BLaER1 treated with 17β-estradiol and CSF1 and Interleukin-3, amounts not matched to agents 10 nM and 100 nM (cell line): ENCODE measurements around the gene KCNN3.

Experiments used
- H3K27ac ChIP-seq, 11 experiments: shearing (Covaris generic); formaldehyde crosslinking; 2 replicates each; pipeline ENCODE4 v1.8.1; 2022
- H3K27me3 ChIP-seq, 11 experiments: shearing (Covaris generic); formaldehyde crosslinking; 2 replicates each; pipeline ENCODE4 v1.8.1; 2022
- H3K36me3 ChIP-seq, 11 experiments: shearing (Covaris generic); formaldehyde crosslinking; 2 replicates each; pipeline ENCODE4 v1.8.1; 2022
- H3K4me1 ChIP-seq, 10 experiments: shearing (Covaris generic); formaldehyde crosslinking; 2 replicates each; pipeline ENCODE4 v1.8.1; 2022
- H3K4me2 ChIP-seq, 11 experiments: shearing (Covaris generic); formaldehyde crosslinking; 2 replicates each; pipeline ENCODE4 v1.8.1; 2022
- H3K4me3 ChIP-seq, 10 experiments: shearing (Covaris generic); formaldehyde crosslinking; 2 replicates each; pipeline ENCODE4 v1.8.1; 2022
- H3K9ac ChIP-seq, 11 experiments: shearing (Covaris generic); formaldehyde crosslinking; 2 replicates each; pipeline ENCODE4 v1.8.1; 2022
- H3K9me3 ChIP-seq, 11 experiments: shearing (Covaris generic); formaldehyde crosslinking; replicated peaks in 1 of 11; 2 replicates each; pipeline ENCODE4 v1.8.1; 2022
- H4K20me1 ChIP-seq, 11 experiments: shearing (Covaris generic); formaldehyde crosslinking; 2 replicates each; pipeline ENCODE4 v1.8.1; 2022
- Cebpa-rat ChIP-seq, 11 experiments: shearing (Covaris generic); IDR thresholded peaks; 2 replicates each; pipeline ENCODE4 v1.8.1; 2022

KCNN3 gene

DNA sequence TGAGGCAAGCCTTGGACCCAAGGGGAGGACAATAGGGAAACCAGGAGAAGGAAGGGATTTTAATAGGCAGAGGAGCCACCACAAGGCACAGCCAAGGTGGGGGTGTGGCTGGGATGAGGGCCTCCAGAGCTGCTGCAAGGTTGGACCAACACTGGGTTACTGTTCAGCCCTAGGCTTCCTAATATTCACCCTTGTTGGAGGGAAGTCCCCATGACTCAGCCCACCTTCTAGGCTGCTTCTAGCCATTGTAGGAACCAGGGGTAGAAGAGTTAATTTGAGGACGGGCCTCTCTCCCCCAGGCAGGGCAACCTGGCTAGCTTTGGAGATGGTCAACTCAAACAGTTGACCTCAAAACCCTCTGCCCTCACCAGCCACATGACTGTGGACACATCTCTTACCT is 59.5 kb downstream of the KCNN3 start:
- Histone ChIP-seq H3K9me3 (no peaks in the 10 kb centered on the region), H3K27ac (no peak overlapping the region), H3K9ac (no peak overlapping the region), H4K20me1 (peaks cover 0 to 4% (median 0%) of the 10 kb centered on the region in 11 experiments; a peak in 1 of 22 replicates), H3K4me3 (no peak overlapping the region), H3K4me1 (peaks cover 23 to 49% (median 35%) of the 10 kb centered on the region in 10 experiments), H3K27me3 (peaks cover 24 to 55% (median 43%) of the 10 kb centered on the region in 11 experiments), H3K4me2 (peak overlapping the region in 5 of 11 experiments; percentile 2 to 69 (median 61); a peak in 8 of 22 replicates), H3K36me3 (no peaks in the 10 kb centered on the region)
- TF ChIP-seq Cebpa-rat (IDR thresholded peaks at IDR 0.05): no peak

DNA sequence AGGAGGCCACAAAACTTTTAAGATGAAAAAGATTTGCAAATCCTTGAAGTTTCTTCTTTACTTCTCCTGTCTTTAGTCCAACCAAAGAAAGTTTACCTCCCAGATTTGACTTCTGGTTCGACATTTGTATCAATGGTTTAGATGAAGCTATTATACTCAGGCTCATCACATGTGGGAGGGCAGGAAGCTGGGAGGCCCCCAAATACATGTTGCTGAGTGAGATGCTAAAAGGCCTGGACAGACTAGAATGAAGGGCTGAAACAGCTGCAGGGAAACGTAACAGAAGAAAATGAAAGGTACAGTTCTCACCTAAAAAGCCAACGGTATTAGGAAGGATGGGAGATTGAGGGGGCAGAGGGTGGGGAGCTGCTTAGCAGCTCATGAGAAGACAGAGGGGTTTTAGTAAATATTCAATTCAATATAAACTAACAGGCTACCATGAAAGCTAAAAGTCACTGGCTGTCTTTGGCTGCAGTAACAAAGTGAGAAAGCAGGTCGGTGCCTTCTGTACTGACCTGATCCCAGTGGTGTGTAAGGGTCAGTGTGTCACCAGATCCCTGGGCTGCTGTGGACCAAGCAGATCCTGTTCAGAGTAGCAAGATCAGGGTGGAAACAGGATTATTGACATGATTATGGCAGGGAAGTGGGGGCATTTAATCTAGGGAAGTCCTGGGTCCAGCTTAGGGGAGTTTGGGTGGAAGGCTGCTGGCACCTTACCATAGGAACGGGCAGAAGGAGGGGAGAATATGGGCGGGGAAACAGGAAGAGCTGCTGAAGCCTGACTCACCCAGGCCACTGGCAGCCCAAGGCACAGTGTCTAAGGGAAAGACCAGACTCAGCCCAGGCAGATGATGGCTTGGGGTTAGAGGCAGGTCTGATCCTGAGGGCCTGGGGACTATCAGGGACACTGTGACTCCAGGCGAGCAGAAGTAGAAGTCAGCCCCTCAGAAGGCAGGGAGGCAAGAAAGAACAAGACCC is 60.4 kb downstream of the KCNN3 start:
- no peak overlapping the region for H3K4me3 ChIP-seq
- no peak overlapping the region for H3K9ac ChIP-seq
- peaks cover 24 to 60% (median 43%) of the 10 kb centered on the region in 11 experiments for H3K27me3 ChIP-seq
- H3K36me3 ChIP-seq: no peaks in the 10 kb centered on the region
- no peaks in the 10 kb centered on the region for H3K9me3 ChIP-seq
- peaks cover 0 to 4% (median 0%) of the 10 kb centered on the region in 11 experiments; a peak in 1 of 22 replicates for H4K20me1 ChIP-seq
- no peak for TF ChIP-seq Cebpa-rat (IDR thresholded peaks at IDR 0.05)
- peak overlapping the region in 5 of 11 experiments; percentile 2 to 69 (median 61); a peak in 9 of 22 replicates for H3K4me2 ChIP-seq
- H3K27ac ChIP-seq: no peak overlapping the region
- H3K4me1 ChIP-seq: peaks cover 23 to 52% (median 39%) of the 10 kb centered on the region in 10 experiments

DNA sequence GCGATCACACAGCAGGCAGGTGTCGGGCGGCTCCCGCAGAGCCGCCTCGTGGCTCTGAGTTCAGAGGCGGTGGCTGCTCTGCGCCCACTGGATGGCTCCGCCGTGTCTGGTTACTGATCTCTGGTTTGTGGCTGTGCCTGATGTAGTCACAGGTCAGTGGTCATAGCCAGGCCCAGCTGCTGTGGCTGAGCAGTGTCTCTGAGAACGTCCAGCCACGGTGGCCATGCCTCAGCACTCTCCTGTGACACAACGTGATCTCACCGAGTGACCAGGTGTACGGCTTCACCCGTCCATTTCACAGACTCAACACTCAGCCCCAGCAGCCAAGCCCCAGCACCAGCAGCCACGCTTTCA is 61.2 kb downstream of the KCNN3 start:
- H4K20me1 ChIP-seq: peaks cover 0 to 4% (median 0%) of the 10 kb centered on the region in 11 experiments; a peak in 1 of 22 replicates
- H3K4me2 ChIP-seq: peak overlapping the region in 7 of 11 experiments; percentile 13 to 67 (median 60); a peak in 12 of 22 replicates
- no peak overlapping the region for H3K27ac ChIP-seq
- H3K9ac ChIP-seq: no peak overlapping the region
- no peak for TF ChIP-seq Cebpa-rat (IDR thresholded peaks at IDR 0.05)
- no peaks in the 10 kb centered on the region for H3K9me3 ChIP-seq
- peaks cover 23 to 53% (median 41%) of the 10 kb centered on the region in 10 experiments for H3K4me1 ChIP-seq
- no peaks in the 10 kb centered on the region for H3K36me3 ChIP-seq
- peaks cover 24 to 61% (median 43%) of the 10 kb centered on the region in 11 experiments for H3K27me3 ChIP-seq
- no peak overlapping the region for H3K4me3 ChIP-seq

DNA sequence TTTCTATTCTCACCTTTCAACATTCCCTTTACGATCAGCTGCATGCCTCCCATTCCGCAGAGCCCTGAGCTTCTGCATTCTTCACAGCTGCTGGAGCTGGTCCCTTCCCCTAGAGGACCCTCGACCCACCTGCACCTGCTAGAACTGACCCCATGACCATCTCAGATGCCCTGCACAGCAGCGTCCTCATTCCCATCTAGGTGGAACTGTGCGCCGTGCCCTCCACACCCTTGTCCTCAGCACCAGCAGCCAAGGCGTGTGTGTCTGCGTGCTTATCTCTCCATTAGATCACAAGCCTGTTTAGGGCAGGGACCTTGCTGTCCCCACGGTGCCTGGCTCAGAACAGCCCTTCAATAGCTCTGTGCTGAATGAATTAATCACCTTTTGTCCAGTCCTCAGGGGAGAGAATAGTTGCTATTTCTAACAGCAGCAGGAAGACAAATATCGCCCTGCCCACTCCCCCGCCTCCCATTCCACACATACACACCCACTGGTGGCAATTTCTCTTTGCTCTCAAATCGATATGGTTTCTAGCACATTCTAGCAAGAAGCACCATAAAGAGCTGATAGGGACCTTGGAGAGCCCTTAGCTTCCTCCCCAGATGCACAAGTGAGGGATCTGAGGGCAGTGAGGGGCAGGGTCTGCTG is 61.7 kb downstream of the KCNN3 start:
- Histone ChIP-seq H3K4me3 (no peak overlapping the region), H3K4me1 (peaks cover 23 to 53% (median 44%) of the 10 kb centered on the region in 10 experiments), H3K4me2 (peak overlapping the region in 8 of 11 experiments; percentile 7 to 67 (median 40); a peak in 12 of 22 replicates), H3K27ac (no peak overlapping the region), H3K9ac (no peak overlapping the region), H4K20me1 (peaks cover 0 to 4% (median 0%) of the 10 kb centered on the region in 11 experiments; a peak in 1 of 22 replicates), H3K9me3 (no peaks in the 10 kb centered on the region), H3K27me3 (peaks cover 24 to 61% (median 43%) of the 10 kb centered on the region in 11 experiments), H3K36me3 (no peaks in the 10 kb centered on the region)
- TF ChIP-seq Cebpa-rat (IDR thresholded peaks at IDR 0.05): no peak

DNA sequence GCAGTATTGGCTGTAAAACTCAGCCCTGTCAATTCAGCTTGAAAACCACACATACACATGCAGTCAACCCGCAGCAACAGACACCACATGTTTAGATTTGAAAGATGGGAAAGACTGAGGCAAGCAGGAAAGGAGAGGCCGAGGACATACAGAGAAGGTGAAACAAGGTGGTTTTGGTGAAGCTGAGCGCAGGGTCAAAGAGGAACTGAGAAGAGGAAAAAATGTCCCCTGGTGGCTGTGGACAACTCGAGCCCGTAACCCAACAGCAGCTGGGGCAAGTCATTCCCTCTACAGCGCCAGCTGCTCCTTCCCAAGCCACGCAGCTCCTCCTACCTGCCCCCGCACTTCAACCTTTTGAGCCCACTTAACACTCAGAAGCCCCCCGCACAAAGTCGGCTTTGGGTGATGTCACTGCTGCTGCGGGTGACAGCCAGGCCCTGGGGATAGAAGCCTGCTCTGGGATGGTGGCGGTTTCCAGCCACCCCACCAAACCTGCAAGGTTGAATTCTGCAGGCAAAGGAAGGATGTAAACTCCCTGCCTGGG is 63.0 kb downstream of the KCNN3 start:
- no peaks in the 10 kb centered on the region for H3K36me3 ChIP-seq
- H3K9me3 ChIP-seq: no peaks in the 10 kb centered on the region
- peaks cover 0 to 4% (median 0%) of the 10 kb centered on the region in 11 experiments; a peak in 1 of 22 replicates for H4K20me1 ChIP-seq
- H3K4me3 ChIP-seq: no peak overlapping the region
- no peak overlapping the region for H3K27ac ChIP-seq
- no peak for TF ChIP-seq Cebpa-rat (IDR thresholded peaks at IDR 0.05)
- H3K4me2 ChIP-seq: peak overlapping the region; percentile 33 to 69 (median 60); a peak in 21 of 22 replicates
- peaks cover 23 to 63% (median 47%) of the 10 kb centered on the region in 10 experiments for H3K4me1 ChIP-seq
- H3K9ac ChIP-seq: no peak overlapping the region
- H3K27me3 ChIP-seq: peaks cover 24 to 61% (median 43%) of the 10 kb centered on the region in 11 experiments

DNA sequence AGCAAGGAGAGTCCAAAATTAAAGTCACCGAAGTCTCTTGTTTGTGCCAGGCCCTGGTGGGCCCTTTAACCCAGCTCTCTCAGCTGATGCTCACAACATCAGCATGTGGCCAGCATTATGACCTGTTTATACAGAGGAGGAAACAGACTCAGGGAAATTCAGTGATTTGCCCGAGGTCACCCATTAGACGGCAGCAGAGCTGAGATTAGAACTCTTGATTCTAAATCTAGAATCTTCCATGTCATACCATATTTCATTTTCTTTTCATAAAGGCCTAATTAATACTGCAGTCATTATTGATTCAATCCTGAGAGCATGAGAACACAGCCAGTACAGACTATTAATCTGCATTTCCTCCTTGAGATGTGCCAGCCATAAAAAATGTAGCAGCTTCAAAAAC is 63.7 kb downstream of the KCNN3 start:
- peaks cover 23 to 63% (median 47%) of the 10 kb centered on the region in 10 experiments for H3K4me1 ChIP-seq
- H3K4me2 ChIP-seq: peak overlapping the region in 8 of 11 experiments; percentile 40 to 69 (median 63); a peak in 15 of 22 replicates
- H3K9me3 ChIP-seq: no peaks in the 10 kb centered on the region
- H3K27me3 ChIP-seq: peaks cover 24 to 61% (median 43%) of the 10 kb centered on the region in 11 experiments
- H3K36me3 ChIP-seq: no peaks in the 10 kb centered on the region
- TF ChIP-seq Cebpa-rat (IDR thresholded peaks at IDR 0.05): no peak
- no peak overlapping the region for H3K9ac ChIP-seq
- H3K27ac ChIP-seq: no peak overlapping the region
- peaks cover 0 to 4% (median 0%) of the 10 kb centered on the region in 11 experiments; a peak in 1 of 22 replicates for H4K20me1 ChIP-seq
- no peak overlapping the region for H3K4me3 ChIP-seq

DNA sequence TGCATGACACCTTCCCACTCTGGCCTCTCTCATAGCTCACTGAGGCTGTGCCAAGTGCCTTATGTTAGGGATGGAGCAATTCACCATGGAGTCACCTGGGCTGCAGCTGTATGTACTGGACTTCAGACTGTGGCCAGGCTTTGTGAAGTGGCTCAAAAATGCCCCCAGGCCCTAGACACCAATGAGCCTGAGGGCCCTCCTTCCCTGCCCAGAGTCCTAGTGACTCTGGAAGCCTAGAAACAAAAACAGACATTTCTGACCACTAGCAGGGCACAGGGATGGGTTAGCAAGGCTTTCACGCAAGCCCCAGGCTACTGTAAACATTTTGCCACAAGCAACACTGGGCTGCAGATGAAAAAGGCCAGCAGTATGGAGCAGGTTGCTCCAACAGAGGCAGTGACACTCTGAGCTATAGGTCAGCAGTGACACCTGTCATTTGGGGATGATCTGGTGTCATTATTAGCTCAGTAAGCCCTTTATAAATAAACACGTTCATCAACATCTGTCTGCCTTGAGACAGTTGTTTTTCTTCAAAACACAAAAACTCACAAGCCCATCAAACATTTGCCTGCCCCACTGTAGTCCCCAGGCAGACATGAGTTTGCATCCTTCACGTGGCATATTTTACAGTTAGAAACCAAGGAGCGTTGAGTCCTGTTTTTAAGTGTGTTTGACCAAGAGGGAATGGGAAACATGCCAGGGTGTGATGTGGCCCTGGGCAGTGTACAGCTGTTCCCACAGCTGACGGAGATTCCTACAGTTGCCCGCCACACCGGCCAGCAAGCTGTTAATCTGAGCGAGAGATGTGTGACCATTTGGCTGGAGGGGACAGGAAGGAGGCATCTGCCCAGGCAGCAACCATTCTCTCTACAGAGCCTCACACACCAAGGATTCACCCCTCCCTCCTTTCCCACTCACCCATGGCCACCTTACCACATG is 66.8 kb downstream of the KCNN3 start:
- Histone ChIP-seq H3K4me3 (no peak overlapping the region), H3K27me3 (peaks cover 16 to 36% (median 27%) of the 10 kb centered on the region in 11 experiments), H3K36me3 (no peaks in the 10 kb centered on the region), H3K4me2 (peak overlapping the region in 8 of 11 experiments; percentile 7 to 51 (median 22); a peak in 11 of 22 replicates), H3K4me1 (peaks cover 10 to 54% (median 38%) of the 10 kb centered on the region in 10 experiments; a peak in 18 of 20 replicates), H3K9ac (no peak overlapping the region), H3K9me3 (no peaks in the 10 kb centered on the region), H3K27ac (no peak overlapping the region), H4K20me1 (no peaks in the 10 kb centered on the region; a peak in 1 of 22 replicates)
- no peak for TF ChIP-seq Cebpa-rat (IDR thresholded peaks at IDR 0.05)
